ENCODE data around the gene SULT1A1.

DNA sequence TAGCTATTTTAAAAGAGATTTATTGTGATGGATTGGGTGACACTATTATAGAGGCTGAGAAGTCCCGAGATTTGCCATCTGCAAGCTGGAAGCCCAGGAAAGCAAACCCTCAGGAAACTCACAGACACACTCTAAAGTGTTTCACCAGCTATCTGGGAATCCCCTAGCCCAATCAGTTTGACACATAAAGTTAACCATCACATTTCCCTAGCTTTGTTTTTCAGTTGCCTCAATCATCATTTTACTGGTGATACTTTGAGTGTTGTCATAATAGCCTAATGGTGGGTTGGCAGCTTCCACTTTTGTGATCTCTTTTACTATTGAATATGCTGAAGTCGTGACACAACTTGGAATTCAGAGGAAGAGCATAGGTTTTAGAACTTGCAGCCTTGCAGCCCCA, 54.3 kb downstream of the SULT1A1 start:
- TF ChIP-seq, protein P1, sequence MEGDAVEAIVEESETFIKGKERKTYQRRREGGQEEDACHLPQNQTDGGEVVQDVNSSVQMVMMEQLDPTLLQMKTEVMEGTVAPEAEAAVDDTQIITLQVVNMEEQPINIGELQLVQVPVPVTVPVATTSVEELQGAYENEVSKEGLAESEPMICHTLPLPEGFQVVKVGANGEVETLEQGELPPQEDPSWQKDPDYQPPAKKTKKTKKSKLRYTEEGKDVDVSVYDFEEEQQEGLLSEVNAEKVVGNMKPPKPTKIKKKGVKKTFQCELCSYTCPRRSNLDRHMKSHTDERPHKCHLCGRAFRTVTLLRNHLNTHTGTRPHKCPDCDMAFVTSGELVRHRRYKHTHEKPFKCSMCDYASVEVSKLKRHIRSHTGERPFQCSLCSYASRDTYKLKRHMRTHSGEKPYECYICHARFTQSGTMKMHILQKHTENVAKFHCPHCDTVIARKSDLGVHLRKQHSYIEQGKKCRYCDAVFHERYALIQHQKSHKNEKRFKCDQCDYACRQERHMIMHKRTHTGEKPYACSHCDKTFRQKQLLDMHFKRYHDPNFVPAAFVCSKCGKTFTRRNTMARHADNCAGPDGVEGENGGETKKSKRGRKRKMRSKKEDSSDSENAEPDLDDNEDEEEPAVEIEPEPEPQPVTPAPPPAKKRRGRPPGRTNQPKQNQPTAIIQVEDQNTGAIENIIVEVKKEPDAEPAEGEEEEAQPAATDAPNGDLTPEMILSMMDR (IDR thresholded peaks at IDR 0.05; ENCODE audit: poor library complexity), result no peak
- TF ChIP-seq EZH2phosphoT487 (IDR thresholded peaks at IDR 0.05; ENCODE audit: low read depth, severe bottlenecking, unreplicated experiment), result no peak

Data from hepatocyte (in vitro differentiated cells).